A549 (cell line): ENCODE results near the gene DMXL2. TPM values are rescaled to one million over a fixed set of nuclear protein-coding genes. Genes with fewer than 3 reads are reported as not detected.

ENCODE experiments used
- ATAC-seq, 2 experiments: fragments of 200-7000 bp in 1 of 2; fragments of >200 bp in 1 of 2; cut with Nextera tagmentation in 1 of 2; cut with Tn5 transposase in 1 of 2; 3 replicates each; pipeline versions ENCODE4 v1.8.0 to v1.9.1; 2018 to 2020; ENCODE audit warnings: mild to moderate bottlenecking in 1 of 2, moderate library complexity in 1 of 2
- CTCF ChIA-PET: fragments of 300-600 bp; sonication (Branson Sonifier 250); formaldehyde crosslinking; extraction: SDS; loops from one replicate; lab custom pipeline; 2021; ENCODE audit warnings: antibody characterized with exemption, inconsistent platforms; lab: Yijun Ruan, JAX
- POLR2A ChIA-PET: fragments of 350-600 bp; formaldehyde crosslinking; extraction: SDS; loops from one replicate; lab custom pipeline; 2021; ENCODE audit warnings: antibody characterized with exemption, inconsistent platforms; lab: Yijun Ruan, JAX
- DNase-seq, 2 experiments: peaks; one replicate each; pipeline versions ENCODE4 v3.0.0 to v3.0.0-alpha.2; 2011 to 2016; ENCODE audit warnings: low read depth in 1 of 2, low spot score in 1 of 2
- FAIRE-seq: peaks from 2 replicates; lab custom pipeline; 2011; peaks lifted over from hg19 to GRCh38; lab: Jason Lieb, UNC
- H3K27ac ChIP-seq, 2 experiments: fragments of >200 bp; sonication (Bioruptor Twin); formaldehyde crosslinking; 3 replicates each; pipeline ENCODE4 v1.5.1; 2016 to 2017
- H3K4me1 ChIP-seq: fragments of >200 bp; sonication (Bioruptor Twin); formaldehyde crosslinking; 3 replicates; pipeline ENCODE4 v1.6.1; 2016
- H3K4me2 ChIP-seq: fragments of >200 bp; sonication (Bioruptor Twin); formaldehyde crosslinking; 3 replicates; pipeline ENCODE4 v1.6.1; 2016
- H3K4me3 ChIP-seq: fragments of >200 bp; sonication (Bioruptor Twin); formaldehyde crosslinking; 3 replicates; pipeline ENCODE4 v1.5.1; 2016
- H3K9me3 ChIP-seq: fragments of >200 bp; sonication (Bioruptor Twin); formaldehyde crosslinking; 3 replicates; pipeline ENCODE4 v1.6.1; 2016
- ATOH8 ChIP-seq: fragments of 250-450 bp; sonication (Bioruptor Pico); IDR thresholded peaks from 2 replicates; pipeline ENCODE4 v1.5.0; 2020; ENCODE audit warnings: low read depth, mild to moderate bottlenecking, moderate library complexity
- CBX8 ChIP-seq: fragments of 200-600 bp; sonication (generic); IDR thresholded peaks from 2 replicates; pipeline ENCODE4 v1.6.1; 2016
- CEBPB ChIP-seq, 2 experiments: fragments of >200 bp in 1 of 2; sonication (Bioruptor Twin) in 1 of 2; formaldehyde crosslinking in 1 of 2; IDR thresholded peaks; 2 replicates each; pipeline ENCODE4 v1.6.1; 2012 to 2016
- CTCF ChIP-seq: fragments of >200 bp; sonication (Bioruptor Twin); formaldehyde crosslinking; IDR thresholded peaks from 3 replicates; pipeline ENCODE4 v1.5.1; 2016
- E2F6 ChIP-seq: IDR thresholded peaks from 2 replicates; pipeline ENCODE4 v1.6.1; 2012; ENCODE audit warnings: low read depth, borderline replicate concordance
- EHF ChIP-seq: fragments of 250-450 bp; sonication (Bioruptor Pico); IDR thresholded peaks from 2 replicates; pipeline ENCODE4 v1.5.0; 2020; ENCODE audit warnings: mild to moderate bottlenecking
- FOSB ChIP-seq: fragments of 250-450 bp; sonication (Bioruptor Pico); IDR thresholded peaks from 2 replicates; pipeline ENCODE4 v1.5.0; 2020; ENCODE audit warnings: mild to moderate bottlenecking, moderate library complexity
- FOSL2 ChIP-seq, 2 experiments: fragments of 450-650 bp in 1 of 2; fragments of >200 bp in 1 of 2; sonication (Bioruptor Twin) in 1 of 2; formaldehyde crosslinking; IDR thresholded peaks; 2 replicates each; pipeline versions ENCODE4 v1.5.0 to v1.6.1; 2016 to 2020; ENCODE audit warnings: mild to moderate bottlenecking in 1 of 2, moderate library complexity in 1 of 2
- FOXS1 ChIP-seq: fragments of 250-450 bp; sonication (Bioruptor Pico); IDR thresholded peaks from 2 replicates; pipeline ENCODE4 v1.5.0; 2020; ENCODE audit warnings: mild to moderate bottlenecking, moderate library complexity
- GATA3 ChIP-seq: IDR thresholded peaks from 2 replicates; pipeline ENCODE4 v1.6.1; 2012; ENCODE audit warnings: borderline replicate concordance
- HDAC2 ChIP-seq: fragments of 200-600 bp; sonication (generic); IDR thresholded peaks from 2 replicates; pipeline ENCODE4 v1.6.1; 2016
- HOXA7 ChIP-seq: fragments of 250-450 bp; sonication (Bioruptor Pico); IDR thresholded peaks from 2 replicates; pipeline ENCODE4 v1.5.0; 2020; ENCODE audit warnings: mild to moderate bottlenecking, moderate library complexity
- HOXB5 ChIP-seq: fragments of 250-450 bp; sonication (Bioruptor Pico); IDR thresholded peaks from 2 replicates; pipeline ENCODE4 v1.5.0; 2020; ENCODE audit warnings: mild to moderate bottlenecking, moderate library complexity
- KDM5A ChIP-seq: fragments of 200-600 bp; sonication (generic); IDR thresholded peaks from 2 replicates; pipeline ENCODE4 v1.6.1; 2016; ENCODE audit warnings: antibody characterized with exemption, mild to moderate bottlenecking
- MAFK ChIP-seq: fragments of 450-650 bp; IDR thresholded peaks from 2 replicates; pipeline ENCODE4 v1.6.1; 2014; ENCODE audit not compliant: partially characterized antibody
- MYC ChIP-seq: IDR thresholded peaks from 2 replicates; pipeline ENCODE4 v1.6.1; 2012; ENCODE audit warnings: mild to moderate bottlenecking, inconsistent platforms, low read length, improper control_type of control experiment, borderline replicate concordance
- NFE2L2 ChIP-seq: fragments of 150-350 bp; conservative IDR thresholded peaks from 2 replicates; pipeline ENCODE4 v1.6.1; 2014; ENCODE audit warnings: low read length
- POLR2A ChIP-seq: IDR thresholded peaks from 2 replicates; pipeline ENCODE4 v1.6.1; 2012; ENCODE audit warnings: mild to moderate bottlenecking, low read length
- POLR2AphosphoS2 ChIP-seq: conservative IDR thresholded peaks from 2 replicates; pipeline ENCODE4 v1.6.1; 2012; ENCODE audit warnings: low read length, improper control_type of control experiment, inconsistent platforms
- RAD21 ChIP-seq, 2 experiments: fragments of >200 bp in 1 of 2; sonication (Bioruptor Twin) in 1 of 2; formaldehyde crosslinking in 1 of 2; IDR thresholded peaks in 1 of 2; conservative IDR thresholded peaks in 1 of 2; 2 replicates in 1 of 2; 3 replicates in 1 of 2; pipeline ENCODE4 v1.6.1; 2012 to 2018; ENCODE audit warnings: inconsistent platforms in 1 of 2
- RARB ChIP-seq: fragments of 250-450 bp; sonication (Bioruptor Pico); IDR thresholded peaks from 2 replicates; pipeline ENCODE4 v1.8.0; 2021; ENCODE audit warnings: mild to moderate bottlenecking, moderate library complexity
- RCOR1 ChIP-seq: fragments of 150-350 bp; IDR thresholded peaks from 2 replicates; pipeline ENCODE4 v1.6.1; 2014; ENCODE audit warnings: antibody characterized with exemption, low read length, low read depth
- RNF2 ChIP-seq: fragments of 200-600 bp; sonication (generic); IDR thresholded peaks from 2 replicates; pipeline ENCODE4 v1.6.1; 2016; ENCODE audit warnings: low read depth, mild to moderate bottlenecking, antibody characterized with exemption, moderate library complexity, borderline replicate concordance
- TP53 ChIP-seq: fragments of 250-450 bp; sonication (Bioruptor Pico); IDR thresholded peaks from 2 replicates; pipeline ENCODE4 v1.5.0; 2021; ENCODE audit warnings: mild to moderate bottlenecking, moderate library complexity
- ZC3H11A ChIP-seq: fragments of 450-650 bp; IDR thresholded peaks from 2 replicates; pipeline ENCODE4 v1.6.1; 2014; ENCODE audit warnings: antibody characterized with exemption, mild to moderate bottlenecking
- WGBS: methylation state at CpG from one replicate; pipeline ENCODE4 v1.1.6; 2017; ENCODE audit errors: missing lambda C conversion rate; 5-methylcytosine and 5-hydroxymethylcytosine counted together
- polyA plus RNA-seq, 4 experiments: library from polyadenylated mRNA; depleted of rRNA in 3 of 4; stranded (reverse); fragments of >200 nt; fragmentation: RNase III in 1 of 4; extraction: RNeasy Plus Mini Kit Qiagen cat#74134 plus additional on column Dnase treatment in 1 of 4; gene quantifications; 2 replicates in 3 of 4; 3 replicates in 1 of 4; pipeline ENCODE4 v1.2.3, GENCODE V29; 2011 to 2017

The DMXL2 gene
- polyA plus RNA-seq, 2 of the 4 experiments (the other 2 are of a cell fraction): 25.6 to 50.9 TPM

GRCh38 chr15:51503003-51503402 is 119.6 kb downstream of the DMXL2 start:
- Histone ChIP-seq H3K4me3 (no peak overlapping the region), H3K27ac (no peak overlapping the region), H3K4me2 (no peak overlapping the region), H3K9me3 (no peaks in the 10 kb centered on the region), H3K4me1 (no peaks in the 10 kb centered on the region)
- ATAC-seq: no peak
- ChIA-PET CTCF (interaction anchor here (1.1 to 1.9 kb wide), 4 partner anchors 11 to 340 kb away, joined by 3 to 5 read pairs (median 4); no protein-coding TSS in a partner anchor), POLR2A (no interaction called here)
- peak; percentile 37 for TF ChIP-seq MAFK
- no peak for TF ChIP-seq RARB (CRISPR knock-in tag)
- no peak for TF ChIP-seq ZC3H11A
- TF ChIP-seq POLR2AphosphoS2: no peak
- DNase-seq: no peak
- FAIRE-seq: peak; percentile 13

GRCh38 chr15:51499379-51499976 is 123.1 kb downstream of the DMXL2 start:
- peak; percentile 54 to 73 for DNase-seq
- Histone ChIP-seq H3K9me3 (no peaks in the 10 kb centered on the region), H3K27ac (no peak overlapping the region)
- peak; percentile 43 to 68; a peak in 3 of 5 replicates for TF ChIP-seq RAD21 (conservative IDR thresholded peaks at IDR 0.05 in 1 of 2, IDR thresholded peaks at IDR 0.05 in 1 of 2)
- no peak for TF ChIP-seq FOXS1 (CRISPR knock-in tag)
- TF ChIP-seq RCOR1: no peak
- TF ChIP-seq CTCF: peak; percentile 62
- no peak for TF ChIP-seq EHF
- no peak for TF ChIP-seq FOSL2 (IDR thresholded peaks at IDR 0.05)
- no peak for TF ChIP-seq FOSL2 (CRISPR knock-in tag; IDR thresholded peaks at IDR 0.05)
- TF ChIP-seq, all 56 proteins: peak for 2
- H3K4me3 ChIP-seq: no peak overlapping the region
- CTCF ChIA-PET: interaction anchor here (0.6 to 2.9 kb wide), 16 partner anchors 8 to 336 kb away, joined by 3 to 9 read pairs (median 3); no protein-coding TSS in a partner anchor
- ATAC-seq (peak; percentile 92 to 97), FAIRE-seq (peak; percentile 95)
- H3K4me2 ChIP-seq: no peak overlapping the region
- WGBS: 64% methylated on average over 5 of the region's 5 CpGs
- POLR2A ChIA-PET: no interaction called here
- H3K4me1 ChIP-seq: no peaks in the 10 kb centered on the region

DNA sequence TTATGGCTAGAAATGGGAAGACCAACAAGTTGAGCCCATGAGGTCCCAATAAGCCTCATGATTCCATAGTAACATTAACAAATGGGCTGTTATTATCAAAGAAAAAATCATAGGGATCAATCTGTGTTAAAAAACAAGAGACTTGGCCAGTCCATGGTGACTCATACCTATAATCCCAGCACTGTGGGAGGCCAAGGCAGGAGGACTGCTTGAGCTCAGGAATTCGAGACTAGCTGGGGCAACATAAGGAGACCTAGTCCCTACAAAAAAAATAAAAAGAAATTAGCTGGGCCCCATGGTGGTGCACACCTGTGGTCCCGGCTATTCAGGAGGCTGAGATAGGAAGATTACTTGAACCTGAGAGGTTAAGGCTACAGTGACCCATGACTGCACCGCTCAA is 124.8 kb downstream of the DMXL2 start:
- Histone ChIP-seq H3K4me1 (0 out of 3 replicates have a peak, but pooled peaks cover 6% of the 10 kb centered on the region), H3K4me3 (no peak overlapping the region), H3K9me3 (no peaks in the 10 kb centered on the region), H3K27ac (no peak overlapping the region), H3K4me2 (no peak overlapping the region)
- CTCF ChIA-PET: interaction anchor here (1.4 to 2.9 kb wide), 4 partner anchors 10 to 335 kb away, joined by 3 to 9 read pairs (median 5); no protein-coding TSS in a partner anchor
- ATAC-seq (no peak), DNase-seq (no peak), FAIRE-seq (no peak)
- 86% methylated on average over 3 of the region's 3 CpGs for WGBS
- POLR2A ChIA-PET: no interaction called here
- TF ChIP-seq FOSL2 (IDR thresholded peaks at IDR 0.05) (no peak), FOSL2 (CRISPR knock-in tag; IDR thresholded peaks at IDR 0.05) (0 out of 2 replicates have a peak, but pooled peaks have one; percentile 23), NFE2L2 (no peak)

GRCh38 chr15:51496246-51496645 is 126.3 kb downstream of the DMXL2 start:
- WGBS: 79% methylated on average over 1 of the region's 1 CpG
- H3K4me1 ChIP-seq: 0 out of 3 replicates have a peak, but pooled peaks cover 6% of the 10 kb centered on the region
- H3K4me3 ChIP-seq: no peak overlapping the region
- no peak overlapping the region for H3K4me2 ChIP-seq
- CTCF ChIA-PET: no interaction called here
- POLR2A ChIA-PET: no interaction called here
- H3K27ac ChIP-seq: no peak overlapping the region
- ATAC-seq (no peak), FAIRE-seq (no peak), DNase-seq (no peak)
- no peaks in the 10 kb centered on the region for H3K9me3 ChIP-seq
- TF ChIP-seq CEBPB (IDR thresholded peaks at IDR 0.05) (no peak), POLR2A (no peak), CBX8 (no peak), MYC (no peak), RCOR1 (no peak), TP53 (CRISPR knock-in tag) (no peak), KDM5A (no peak), CTCF (no peak), FOSB (CRISPR knock-in tag) (no peak), E2F6 (no peak), HOXA7 (CRISPR knock-in tag) (no peak), EHF (no peak), ZC3H11A (no peak), RNF2 (no peak), ATOH8 (no peak), GATA3 (no peak), HDAC2 (no peak), HOXB5 (CRISPR knock-in tag) (no peak), POLR2AphosphoS2 (no peak)
